Left renal cortex interstitium (tissue), 4 donors: ENCODE measurements around the gene MSH5. TPM values are rescaled to one million over a fixed set of nuclear protein-coding genes. Genes with fewer than 3 reads are reported as not detected.
"Not testable (repeated sequence)": the region's sequence is repeated elsewhere in the genome, so short reads cannot be mapped to it uniquely, and the experiment has no call there.

Source experiments
- DNase-seq, 4 donors: peaks; one replicate each; pipeline ENCODE4 v3.0.0-alpha.2; 2013; ENCODE audit warnings: low read depth in 4 of 4, low spot score in 2 of 4, missing footprints in 1 of 4
- polyA plus RNA-seq, 4 donors: library from polyadenylated mRNA; unstranded; fragments of 120-200 nt; gene quantifications; one replicate each; pipeline ENCODE4 v1.2.1, GENCODE V29; 2013; ENCODE audit not compliant: insufficient read length in 4 of 4

The MSH5 gene
- polyA plus RNA-seq, 4 donors: 13.1 to 58.4 (median 30.9) TPM

- no peak for DNase-seq
These were observed 36.7 kb downstream of the MSH5 start for GRCh38 chr6:31776485-31776988.

DNA sequence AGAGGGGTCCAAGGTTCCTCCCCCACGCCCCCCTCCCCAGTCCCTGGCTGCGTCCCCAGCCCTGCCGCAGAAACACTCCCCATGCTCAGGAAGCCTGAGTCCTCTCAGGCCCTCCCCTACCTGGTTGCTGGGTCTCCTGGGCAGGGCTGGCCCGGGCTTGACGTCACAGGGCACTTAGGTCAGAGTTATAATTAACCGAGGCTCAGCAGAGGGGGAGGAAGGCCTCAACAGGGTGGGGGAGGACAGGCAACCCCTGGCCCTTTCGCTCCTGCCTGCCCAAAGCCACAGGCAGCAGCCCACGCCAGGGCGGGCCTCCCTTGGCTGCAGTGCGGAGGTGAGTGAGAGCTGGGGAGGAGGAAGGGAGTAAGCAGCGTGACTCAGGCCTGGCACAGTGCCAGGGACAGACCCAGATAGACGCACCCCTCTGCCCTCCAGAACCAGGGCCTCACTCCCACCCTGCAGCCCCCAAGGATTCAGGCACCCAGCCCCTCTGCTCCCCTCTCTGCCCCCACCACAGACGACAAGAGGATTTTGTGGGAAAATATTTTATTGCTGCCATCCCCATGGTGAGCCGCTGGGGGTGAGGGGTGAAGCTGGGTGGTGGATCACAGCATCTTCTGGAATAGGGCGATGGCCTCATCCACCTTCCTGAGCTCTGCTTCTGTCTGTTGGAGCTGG, 37.3 kb downstream of the MSH5 start, which contains the start of gene VWA7:
VWA7 (minus strand) TSS at position 340 of the 678 bp plus-strand sequence. CDS start 549 bp downstream, outside the sequence.
- peak in 2 of 4 donors; percentile 66 to 75 for DNase-seq

- no peak for DNase-seq
These were observed 37.9 kb downstream of the MSH5 start for GRCh38 chr6:31777667-31778050.

GRCh38 chr6:31778193-31778592, 38.4 kb downstream of the MSH5 start:
- DNase-seq: no peak

DNA sequence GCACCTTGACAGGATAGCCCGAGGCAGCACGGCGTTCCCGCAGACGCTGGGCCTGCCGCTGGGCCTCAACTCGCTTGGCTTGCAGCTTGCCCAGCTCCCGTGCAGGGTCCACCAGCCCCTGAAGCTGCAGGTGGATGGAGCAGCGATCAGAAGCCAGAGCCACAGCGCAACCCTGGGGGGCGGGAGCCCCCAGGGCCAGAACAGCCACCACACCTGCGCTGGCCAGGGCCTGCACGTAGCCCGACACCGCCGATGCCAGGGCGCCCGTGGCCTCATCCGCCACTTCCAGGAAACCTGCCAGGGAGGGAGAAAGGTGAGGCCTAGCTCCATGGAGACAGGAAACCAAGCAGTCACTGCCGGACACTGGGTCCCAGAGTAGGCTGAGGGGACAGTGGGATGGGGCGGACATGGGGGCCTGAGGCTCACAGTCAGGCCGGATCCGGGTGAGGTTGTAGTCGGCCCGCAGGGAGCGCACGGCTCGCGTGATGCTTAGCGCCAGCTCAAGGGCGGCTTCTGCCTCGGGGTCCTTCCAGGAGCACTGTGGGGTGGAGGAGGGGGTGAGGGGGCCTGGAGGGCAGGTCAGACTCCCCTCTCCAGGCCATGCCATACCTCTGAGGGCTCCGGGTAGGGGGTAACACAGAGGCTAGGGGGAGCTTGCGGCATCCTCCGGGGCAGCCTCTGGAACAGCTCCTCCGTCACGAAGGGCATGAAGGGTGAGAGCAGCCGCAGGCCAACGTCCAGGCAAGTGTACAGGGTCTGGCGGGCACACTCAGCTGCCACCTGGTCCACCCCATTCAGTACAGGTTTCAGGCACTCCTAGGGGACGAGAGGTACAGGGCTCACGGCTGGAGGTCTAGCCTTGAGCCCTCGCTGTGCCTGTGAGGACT, 39.4 kb downstream of the MSH5 start:
- no peak for DNase-seq

DNA sequence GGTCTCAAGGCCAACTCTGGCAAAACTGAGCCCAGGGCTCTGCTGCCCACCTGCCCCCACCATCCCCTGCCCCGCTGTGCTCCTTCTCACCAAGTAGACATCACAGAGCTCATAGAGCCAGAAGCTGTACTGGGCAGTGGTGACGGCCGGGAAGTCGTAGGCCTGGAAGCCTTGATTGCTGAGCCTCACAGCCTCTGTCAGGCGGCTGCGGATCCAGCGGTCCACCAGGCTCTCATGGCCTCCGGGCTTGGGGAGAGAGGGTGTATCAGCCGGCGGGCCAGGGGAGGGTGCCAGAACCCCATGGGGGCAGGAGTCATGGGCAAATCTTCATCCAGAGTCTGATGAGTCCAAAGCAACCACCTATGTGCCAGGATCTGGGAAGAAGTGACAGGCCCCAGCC, 40.1 kb downstream of the MSH5 start:
- no peak for DNase-seq

GRCh38 chr6:31780507-31781243, 40.9 kb downstream of the MSH5 start:
- no peak for DNase-seq

GRCh38 chr6:31781244-31782125, 41.7 kb downstream of the MSH5 start:
- no peak for DNase-seq

DNA sequence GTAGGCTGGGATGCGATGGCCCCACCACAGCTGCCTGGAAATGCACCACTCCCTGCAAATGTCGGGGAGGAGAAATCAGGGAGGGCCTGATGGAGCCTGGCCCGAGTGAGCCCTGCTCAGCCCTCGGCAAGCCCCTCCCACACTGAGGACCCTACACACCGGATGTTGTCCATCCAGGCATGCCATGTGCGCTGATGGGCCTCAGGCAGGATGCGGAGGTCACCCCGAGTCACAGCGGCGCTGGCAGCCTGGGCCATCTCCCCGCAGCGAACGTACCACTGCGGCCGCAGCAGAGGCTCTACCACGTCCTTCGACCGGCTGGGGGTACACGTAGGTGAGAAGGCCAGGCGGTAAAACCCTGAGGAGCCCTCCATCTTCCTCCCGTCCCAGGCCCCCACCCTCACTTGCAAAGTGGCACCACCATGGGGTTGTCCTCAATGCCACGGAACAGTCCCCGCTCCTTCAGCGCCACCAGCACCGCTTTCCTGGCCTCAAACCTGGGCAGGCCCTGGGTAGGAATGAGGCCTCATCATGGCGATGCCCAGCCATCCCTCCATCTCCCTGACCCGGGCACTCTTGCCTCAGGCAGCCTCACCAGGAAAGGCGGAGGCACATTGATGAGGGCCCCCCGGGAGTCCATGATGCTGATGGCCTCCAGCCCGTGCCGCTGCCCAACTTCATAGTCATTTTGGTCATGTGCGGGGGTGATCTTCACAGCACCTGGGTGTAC, 42.5 kb downstream of the MSH5 start:
- no peak for DNase-seq

DNA sequence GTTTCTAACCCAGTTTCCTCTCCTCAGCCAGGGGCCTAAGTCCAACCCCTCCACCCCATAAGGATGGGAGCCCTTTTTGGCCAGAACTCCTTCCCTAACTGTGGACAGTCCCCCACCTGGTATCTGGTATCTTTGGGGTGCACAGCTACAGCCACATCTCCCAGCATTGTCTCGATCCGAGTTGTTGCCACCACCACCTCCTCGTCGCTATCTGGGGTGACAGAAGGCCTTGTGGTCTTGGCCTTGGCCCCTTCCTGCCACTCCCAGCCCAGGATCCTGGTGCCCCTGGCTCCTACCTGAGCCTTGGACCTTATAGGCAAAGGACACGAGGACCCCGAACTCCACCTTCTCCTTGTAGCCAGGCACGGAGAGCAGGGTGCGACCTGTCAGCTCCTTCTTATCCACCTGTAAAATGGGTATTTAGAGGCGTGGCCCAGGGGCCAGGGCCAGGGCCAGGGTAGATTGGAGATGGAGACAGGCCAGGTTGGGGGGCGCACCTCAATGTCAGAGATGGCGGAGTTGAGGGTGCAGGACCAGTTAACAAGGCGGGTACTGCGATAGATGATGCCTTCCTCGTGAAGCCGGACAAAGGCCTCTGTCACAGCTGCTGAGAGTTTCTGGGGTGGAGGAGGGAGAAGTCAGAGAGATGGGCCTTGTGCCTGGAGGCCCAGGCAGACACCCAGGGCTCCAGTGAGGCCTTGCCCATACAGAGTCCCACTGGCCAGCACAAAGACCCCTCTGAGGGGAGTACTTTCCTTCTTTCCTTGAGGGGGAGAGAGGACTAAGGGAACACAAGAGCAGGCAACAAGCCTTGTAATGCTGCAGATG, 44.5 kb downstream of the MSH5 start:
- no peak for DNase-seq

GRCh38 chr6:31785475-31785874, 45.7 kb downstream of the MSH5 start:
- DNase-seq: no peak

- peak in 1 of 4 donors; percentile 53 for DNase-seq
These were observed 51.7 kb downstream of the MSH5 start for GRCh38 chr6:31791324-31792089.

- DNase-seq: no peak
These were observed 52.2 kb downstream of the MSH5 start for GRCh38 chr6:31792090-31792374.

GRCh38 chr6:31792761-31793171, 53.0 kb downstream of the MSH5 start:
- no peak for DNase-seq

DNA sequence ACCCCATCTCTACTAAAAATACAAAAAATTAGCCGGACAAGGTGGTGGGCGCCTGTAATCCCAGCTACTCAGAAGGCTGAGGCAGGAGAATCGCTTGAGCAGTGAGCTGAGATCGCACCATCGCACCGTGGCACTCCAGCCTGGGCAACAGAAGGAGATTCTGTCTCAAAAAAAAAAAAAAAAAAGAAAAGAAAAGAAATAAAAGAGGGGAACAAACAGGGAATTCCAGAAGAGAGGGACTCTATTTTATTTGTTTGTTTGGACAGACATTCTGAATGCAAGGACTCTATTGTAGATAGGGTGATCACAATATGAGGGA, 54.1 kb downstream of the MSH5 start:
- DNase-seq: not testable (repeated sequence)

- DNase-seq: no peak
These were observed 54.6 kb downstream of the MSH5 start for GRCh38 chr6:31794294-31794865.

- no peak for DNase-seq
These were observed 55.2 kb downstream of the MSH5 start for GRCh38 chr6:31794866-31795615.
